AG10803 (cell line): ENCODE data around the gene TBXAS1.

Experiments
- DNase-seq: peaks from one replicate; pipeline ENCODE4 v3.0.0; 2010; ENCODE audit warnings: low read depth
- H3K4me3 ChIP-seq: 2 replicates; pipeline ENCODE4 v1.5.1; 2011; ENCODE audit warnings: mild to moderate bottlenecking, low read length, control low read depth
- TF ChIP-seq, protein P1 (sequence below): conservative IDR thresholded peaks from 2 replicates; pipeline ENCODE4 v1.5.1; 2011; ENCODE audit warnings: mild to moderate bottlenecking, low read length, control low read depth, inconsistent platforms

Gene TBXAS1

DNA sequence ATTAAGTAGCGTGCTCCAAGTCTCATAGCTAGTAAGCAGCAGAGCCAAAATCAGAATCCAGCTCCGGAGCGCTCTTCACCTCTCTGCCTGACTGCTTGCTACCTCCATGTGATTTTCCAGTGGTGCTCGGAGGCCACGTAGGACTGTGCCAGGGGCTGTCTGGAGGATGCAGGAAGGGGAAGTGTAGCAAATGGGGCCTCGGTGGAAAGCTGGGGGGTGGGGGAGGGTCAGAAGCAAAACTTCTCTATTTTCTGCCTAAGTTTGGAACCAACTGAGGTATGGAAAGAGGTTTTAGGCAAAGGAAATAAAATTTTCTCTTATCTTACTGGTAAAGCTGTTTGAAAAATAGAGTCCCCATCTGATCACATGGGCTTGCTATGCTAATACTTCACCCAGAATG is 108.7 kb downstream of the TBXAS1 start:
- no peak overlapping the region for H3K4me3 ChIP-seq
- no peak for DNase-seq
- TF ChIP-seq, protein P1, sequence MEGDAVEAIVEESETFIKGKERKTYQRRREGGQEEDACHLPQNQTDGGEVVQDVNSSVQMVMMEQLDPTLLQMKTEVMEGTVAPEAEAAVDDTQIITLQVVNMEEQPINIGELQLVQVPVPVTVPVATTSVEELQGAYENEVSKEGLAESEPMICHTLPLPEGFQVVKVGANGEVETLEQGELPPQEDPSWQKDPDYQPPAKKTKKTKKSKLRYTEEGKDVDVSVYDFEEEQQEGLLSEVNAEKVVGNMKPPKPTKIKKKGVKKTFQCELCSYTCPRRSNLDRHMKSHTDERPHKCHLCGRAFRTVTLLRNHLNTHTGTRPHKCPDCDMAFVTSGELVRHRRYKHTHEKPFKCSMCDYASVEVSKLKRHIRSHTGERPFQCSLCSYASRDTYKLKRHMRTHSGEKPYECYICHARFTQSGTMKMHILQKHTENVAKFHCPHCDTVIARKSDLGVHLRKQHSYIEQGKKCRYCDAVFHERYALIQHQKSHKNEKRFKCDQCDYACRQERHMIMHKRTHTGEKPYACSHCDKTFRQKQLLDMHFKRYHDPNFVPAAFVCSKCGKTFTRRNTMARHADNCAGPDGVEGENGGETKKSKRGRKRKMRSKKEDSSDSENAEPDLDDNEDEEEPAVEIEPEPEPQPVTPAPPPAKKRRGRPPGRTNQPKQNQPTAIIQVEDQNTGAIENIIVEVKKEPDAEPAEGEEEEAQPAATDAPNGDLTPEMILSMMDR, result no peak

DNA sequence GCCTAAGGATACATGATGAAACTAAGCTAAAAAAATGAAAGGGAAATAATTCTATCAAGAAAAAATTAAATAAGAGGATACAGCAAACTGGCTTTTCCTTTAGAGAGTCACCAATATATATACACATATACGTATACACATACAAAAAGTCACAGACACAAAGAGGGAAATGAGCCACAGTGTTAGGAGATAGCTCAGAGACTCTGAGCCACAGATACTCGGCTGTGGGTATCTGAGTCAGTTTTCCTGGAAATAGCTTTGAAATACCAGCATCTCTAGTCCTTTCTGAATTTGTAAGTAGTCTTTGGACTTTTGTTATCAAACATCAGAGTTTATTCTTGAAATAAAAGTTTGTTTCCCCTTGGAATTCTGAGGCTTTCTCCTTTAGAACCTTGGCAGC is 111.8 kb downstream of the TBXAS1 start:
- H3K4me3 ChIP-seq, result no peak overlapping the region
- no peak for DNase-seq

DNA sequence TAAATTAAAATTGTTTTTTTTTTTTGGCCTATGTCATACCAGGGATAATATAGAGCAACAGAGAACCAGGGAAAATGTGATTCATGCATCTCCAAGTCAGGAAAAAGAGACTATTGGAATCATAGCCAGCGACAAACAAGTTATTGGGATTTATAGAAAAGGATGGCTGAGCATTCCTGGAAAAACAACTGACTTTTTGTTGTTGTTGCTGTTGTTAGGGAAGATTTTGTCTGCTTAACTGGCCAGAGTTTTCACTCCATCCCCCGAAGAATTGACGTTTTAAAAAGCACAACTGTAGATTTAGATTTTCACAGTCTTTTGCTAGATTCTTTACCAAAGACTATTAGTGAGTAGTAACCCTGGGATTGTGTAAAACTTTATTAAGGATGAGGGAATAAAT is 112.4 kb downstream of the TBXAS1 start:
- no peak for DNase-seq
- TF ChIP-seq, protein P1, result no peak
- H3K4me3 ChIP-seq, result no peak overlapping the region

More for the DNA sequence above, 111.8 kb downstream of the TBXAS1 start:
- TF ChIP-seq, protein P1, result no peak

DNA sequence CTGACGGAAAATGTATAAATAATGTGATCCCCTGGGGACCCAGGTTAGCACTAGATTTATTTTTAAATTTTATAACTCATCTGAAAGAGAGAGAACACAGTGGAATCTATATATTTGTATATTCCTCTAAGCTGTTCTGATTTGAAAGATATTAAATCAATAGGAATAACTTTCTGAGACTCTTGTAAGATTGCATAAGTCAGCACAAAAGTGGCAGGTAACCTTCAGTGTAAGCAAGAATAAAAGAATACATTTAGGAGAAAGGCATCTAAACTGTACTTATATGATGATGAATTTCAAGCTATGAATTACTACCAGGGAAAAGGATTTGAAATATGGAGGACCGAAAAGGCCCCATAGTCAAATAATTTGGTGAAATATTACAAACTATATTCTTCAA is 112.8 kb downstream of the TBXAS1 start:
- H3K4me3 ChIP-seq, result no peak overlapping the region
- TF ChIP-seq, protein P1, result no peak
- no peak for DNase-seq

DNA sequence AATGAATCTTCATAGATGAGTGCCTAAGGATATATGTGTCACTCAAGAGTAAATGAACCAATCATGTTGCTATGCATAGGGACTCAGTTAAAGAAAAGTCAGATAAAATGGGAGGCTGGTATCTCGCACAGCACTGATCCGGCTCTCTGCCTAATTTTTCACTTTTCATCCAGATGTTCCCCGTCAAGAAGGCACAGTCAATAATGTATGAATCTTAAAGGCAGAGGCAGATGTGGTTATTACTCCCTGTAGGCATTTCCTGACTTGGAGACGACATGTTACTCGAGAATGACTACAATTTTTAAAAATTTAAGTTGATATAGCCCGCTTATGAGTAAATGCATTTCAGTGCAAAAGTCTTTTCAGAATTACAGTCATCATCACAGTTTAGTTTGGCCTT is 113.6 kb downstream of the TBXAS1 start:
- TF ChIP-seq, protein P1, result no peak
- no peak overlapping the region for H3K4me3 ChIP-seq

DNA sequence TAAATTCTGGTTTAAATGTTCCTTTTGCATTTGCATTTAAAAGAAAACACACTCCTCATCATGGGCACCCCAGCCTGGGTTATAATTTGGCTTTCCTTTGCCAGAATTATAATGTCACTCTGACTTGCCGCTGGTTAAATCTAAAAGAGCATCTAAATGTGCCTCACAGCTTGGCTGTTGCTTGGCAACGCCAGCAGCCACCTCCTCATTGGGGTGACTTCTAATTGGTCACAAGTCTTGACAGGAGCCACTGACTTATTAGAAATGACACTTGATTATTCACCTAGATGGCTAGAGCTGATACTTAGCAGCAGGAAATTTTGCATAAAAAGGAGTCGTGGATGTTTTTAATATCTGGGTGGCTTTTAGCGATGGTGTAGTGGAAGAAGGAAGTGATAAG is 114.3 kb downstream of the TBXAS1 start:
- no peak overlapping the region for H3K4me3 ChIP-seq
- TF ChIP-seq, protein P1, result no peak
- DNase-seq, result no peak

More for the DNA sequence above, 113.6 kb downstream of the TBXAS1 start:
- DNase-seq, result no peak

DNA sequence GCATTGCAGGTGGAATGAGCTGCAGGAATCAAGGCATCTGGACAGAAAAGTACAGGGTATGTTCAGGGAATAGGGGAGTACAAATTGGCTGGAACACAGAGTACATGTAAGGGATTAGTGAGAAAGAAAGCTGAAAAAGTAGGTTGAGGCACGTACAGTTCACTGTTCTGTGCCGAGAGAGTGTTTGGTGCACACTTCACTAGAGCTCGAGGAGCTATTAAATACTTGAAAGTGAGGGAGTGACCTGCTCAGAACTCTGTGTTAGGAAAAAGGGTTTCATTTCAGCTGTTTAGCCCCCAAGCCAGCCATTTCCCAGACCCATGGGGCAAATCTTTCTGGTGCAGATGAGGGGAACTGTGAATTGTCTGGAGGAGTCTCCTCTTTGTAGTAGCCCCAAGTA is 115.2 kb downstream of the TBXAS1 start:
- H3K4me3 ChIP-seq, result no peak overlapping the region
- DNase-seq, result no peak
- TF ChIP-seq, protein P1, result no peak
